Measurements from ENCODE around the gene RNF126.

GRCh38 chr19:688992-689391 lies 26.0 kb upstream of the RNF126 start:
- TF ChIP-seq GATA2 (IDR thresholded peaks at IDR 0.05; ENCODE audit: low read depth, low read length) (no peak), GATA3 (IDR thresholded peaks at IDR 0.05; ENCODE audit: low read depth, low read length) (no peak)

Data from SH-SY5Y (cell line).